Measurements from ENCODE around the gene SH2D3C.

The SH2D3C gene

GRCh38 chr9:127744398-127745110 lies 33.9 kb downstream of the SH2D3C start:
- no peak for DNase-seq (ENCODE audit: low read depth)
- H3K4me3 ChIP-seq (replicated peaks; ENCODE audit: low read depth, low read length), result no peak overlapping the region
- no peak for TF ChIP-seq CTCF (IDR thresholded peaks at IDR 0.05; ENCODE audit: low read length, missing control alignments)

GRCh38 chr9:127742435-127743088 lies 35.9 kb downstream of the SH2D3C start:
- TF ChIP-seq CTCF (IDR thresholded peaks at IDR 0.05; ENCODE audit: low read length, missing control alignments), result no peak
- peak; percentile 44 for DNase-seq (ENCODE audit: low read depth)
- no peak overlapping the region for H3K4me3 ChIP-seq (replicated peaks; ENCODE audit: low read depth, low read length)

GRCh38 chr9:127741831-127742434 lies 36.5 kb downstream of the SH2D3C start:
- no peak for DNase-seq (ENCODE audit: low read depth)
- TF ChIP-seq CTCF (IDR thresholded peaks at IDR 0.05; ENCODE audit: low read length, missing control alignments), result no peak
- H3K4me3 ChIP-seq (replicated peaks; ENCODE audit: low read depth, low read length), result no peak overlapping the region

- TF ChIP-seq CTCF (IDR thresholded peaks at IDR 0.05; ENCODE audit: low read length, missing control alignments), result no peak
- no peak overlapping the region for H3K4me3 ChIP-seq (replicated peaks; ENCODE audit: low read depth, low read length)
- no peak for DNase-seq (ENCODE audit: low read depth)
Measured at GRCh38 chr9:127739614-127740330, 38.7 kb downstream of the SH2D3C start.

GRCh38 chr9:127738666-127739065 lies 39.8 kb downstream of the SH2D3C start:
- DNase-seq (ENCODE audit: low read depth), result no peak
- TF ChIP-seq CTCF (IDR thresholded peaks at IDR 0.05; ENCODE audit: low read length, missing control alignments), result no peak

GRCh38 chr9:127735530-127736185 lies 42.8 kb downstream of the SH2D3C start:
- TF ChIP-seq CTCF (IDR thresholded peaks at IDR 0.05; ENCODE audit: low read length, missing control alignments), result no peak

More at GRCh38 chr9:127738666-127739065, 39.8 kb downstream of the SH2D3C start:
- no peak overlapping the region for H3K4me3 ChIP-seq (replicated peaks; ENCODE audit: low read depth, low read length)

More at GRCh38 chr9:127735530-127736185, 42.8 kb downstream of the SH2D3C start:
- peak; percentile 20 for DNase-seq (ENCODE audit: low read depth)
- no peak overlapping the region for H3K4me3 ChIP-seq (replicated peaks; ENCODE audit: low read depth, low read length)
